ENCODE results near the gene CACNA1G. TPM values are rescaled to one million over a fixed set of nuclear protein-coding genes. Genes with fewer than 3 reads are reported as not detected.

The CACNA1G gene
- total RNA-seq, 2 donors from 2014 or later, result 0.84 to 1.1 TPM

DNA sequence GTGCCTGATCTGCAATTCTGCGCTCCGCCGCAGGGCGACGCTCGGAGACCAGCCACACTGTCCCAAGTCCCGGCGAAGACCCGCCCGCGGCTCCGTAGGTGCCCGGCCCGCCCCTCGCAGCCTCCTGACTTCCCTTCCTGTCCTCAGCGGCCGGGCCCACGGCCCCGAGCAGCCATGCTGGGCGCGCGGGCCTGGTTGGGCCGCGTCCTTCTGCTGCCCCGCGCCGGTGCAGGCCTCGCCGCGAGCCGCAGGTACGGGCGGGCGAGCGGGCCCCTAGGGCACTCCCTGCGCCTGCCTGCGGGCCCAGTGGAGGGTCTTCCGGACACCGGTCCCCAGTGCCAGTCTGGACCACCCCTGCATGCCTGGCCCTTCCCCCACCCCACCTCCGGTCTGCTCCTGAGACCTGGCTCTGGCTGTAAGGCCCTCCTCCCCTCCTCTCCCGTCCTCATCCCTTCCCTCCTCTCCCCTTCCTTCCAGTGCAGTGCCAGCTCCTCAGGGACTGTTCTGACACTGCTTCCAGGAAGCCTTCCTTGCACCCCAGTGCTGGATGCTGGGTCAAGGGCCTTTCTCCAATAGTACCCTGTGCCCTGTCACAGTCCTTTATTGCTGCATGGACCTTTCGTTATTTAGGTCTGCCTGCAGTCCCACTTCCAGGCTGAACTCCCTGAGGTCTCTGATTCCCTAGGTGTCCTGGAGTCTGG lies 13.3 kb upstream of the CACNA1G start, which contains the start of gene SPATA20:
Gene SPATA20 (plus strand): TSS at position 140 of the 701 bp plus-strand sequence. CDS start 35 bp downstream, at position 175.
- Mint-ChIP-seq H3K27ac (no peak within 1 kb of the TSS), H3K4me3 (peak within 1 kb of the TSS; percentile 59), H3K4me1 (peaks cover 8% of the 10 kb centered on the region), H3K9me3 (no peaks in the 10 kb centered on the region), H3K27me3 (ENCODE audit: insufficient read depth) (peaks cover 18% of the 10 kb centered on the region), H3K36me3 (ENCODE audit: low read depth) (no peaks in the 10 kb centered on the region)
- H3K9ac ChIP-seq (ENCODE audit: extremely low read depth, low read length, poor library complexity, severe bottlenecking), result peak within 1 kb of the TSS; percentile 35
- 3 to 5% methylated on average over 25 to 42 of the region's 42 CpGs for WGBS, 2 experiments (ENCODE audit: insufficient coverage in 1 of 2, insufficient read length in 1 of 2)
- no peak within 1 kb of the TSS for H3K27ac ChIP-seq (ENCODE audit: low read depth, low read length)
- H3K27me3 ChIP-seq (ENCODE audit: control insufficient read depth, insufficient read depth, low read length, poor library complexity, severe bottlenecking), result no peaks in the 10 kb centered on the region
- TF ChIP-seq CTCF (conservative IDR thresholded peaks at IDR 0.05), result peak; percentile 96
- H3K4me1 ChIP-seq (ENCODE audit: control insufficient read depth, insufficient read depth, low read length), result peaks cover 13% of the 10 kb centered on the region
- DNase-seq, result peak; percentile 98
- no peaks in the 10 kb centered on the region for H3K36me3 ChIP-seq (ENCODE audit: control insufficient read depth, insufficient read depth, low read length)
- no peaks in the 10 kb centered on the region for H3K9me3 ChIP-seq (ENCODE audit: control insufficient read depth, low read length)
- peak within 1 kb of the TSS; percentile 77 for H3K4me3 ChIP-seq (ENCODE audit: low read length)

GRCh38 chr17:50547736-50548083 lies 12.8 kb upstream of the CACNA1G start:
- WGBS, 2 experiments (ENCODE audit: insufficient coverage in 1 of 2, insufficient read length in 1 of 2), result 90 to 91% methylated on average over 2 to 5 of the region's 5 CpGs
- H3K9me3 ChIP-seq (ENCODE audit: control insufficient read depth, low read length), result no peaks in the 10 kb centered on the region
- no peak overlapping the region for H3K9ac ChIP-seq (ENCODE audit: extremely low read depth, low read length, poor library complexity, severe bottlenecking)
- H3K27ac Mint-ChIP-seq, result no peak overlapping the region
- H3K9me3 Mint-ChIP-seq, result no peaks in the 10 kb centered on the region
- peaks cover 4% of the 10 kb centered on the region for H3K4me1 Mint-ChIP-seq
- peak overlapping the region; percentile 59 for H3K4me3 Mint-ChIP-seq
- H3K4me3 ChIP-seq (ENCODE audit: low read length), result peak overlapping the region; percentile 77
- no peak overlapping the region for H3K27ac ChIP-seq (ENCODE audit: low read depth, low read length)
- H3K4me1 ChIP-seq (ENCODE audit: control insufficient read depth, insufficient read depth, low read length), result peaks cover 9% of the 10 kb centered on the region
- H3K36me3 Mint-ChIP-seq (ENCODE audit: low read depth), result no peaks in the 10 kb centered on the region
- no peak for TF ChIP-seq CTCF (conservative IDR thresholded peaks at IDR 0.05)
- H3K27me3 Mint-ChIP-seq (ENCODE audit: insufficient read depth), result peaks cover 18% of the 10 kb centered on the region
- H3K27me3 ChIP-seq (ENCODE audit: control insufficient read depth, insufficient read depth, low read length, poor library complexity, severe bottlenecking), result no peaks in the 10 kb centered on the region
- no peaks in the 10 kb centered on the region for H3K36me3 ChIP-seq (ENCODE audit: control insufficient read depth, insufficient read depth, low read length)
- no peak for DNase-seq

GRCh38 chr17:50548831-50549230 lies 11.7 kb upstream of the CACNA1G start:
- Histone ChIP-seq H3K36me3 (ENCODE audit: control insufficient read depth, insufficient read depth, low read length) (no peaks in the 10 kb centered on the region), H3K4me1 (ENCODE audit: control insufficient read depth, insufficient read depth, low read length) (peaks cover 6% of the 10 kb centered on the region), H3K9me3 (ENCODE audit: control insufficient read depth, low read length) (no peaks in the 10 kb centered on the region), H3K4me3 (ENCODE audit: low read length) (no peak overlapping the region), H3K27me3 (ENCODE audit: control insufficient read depth, insufficient read depth, low read length, poor library complexity, severe bottlenecking) (no peaks in the 10 kb centered on the region), H3K27ac (ENCODE audit: low read depth, low read length) (no peak overlapping the region), H3K9ac (ENCODE audit: extremely low read depth, low read length, poor library complexity, severe bottlenecking) (no peak overlapping the region)
- Mint-ChIP-seq H3K27ac (no peak overlapping the region), H3K4me1 (no peaks in the 10 kb centered on the region), H3K27me3 (ENCODE audit: insufficient read depth) (peaks cover 18% of the 10 kb centered on the region), H3K4me3 (no peak overlapping the region), H3K36me3 (ENCODE audit: low read depth) (no peaks in the 10 kb centered on the region), H3K9me3 (no peaks in the 10 kb centered on the region)
- 89 to 90% methylated on average over 12 to 18 of the region's 18 CpGs for WGBS, 2 experiments (ENCODE audit: insufficient coverage in 1 of 2, insufficient read length in 1 of 2)
- DNase-seq, result no peak
- no peak for TF ChIP-seq CTCF (conservative IDR thresholded peaks at IDR 0.05)

Measured in endodermal cell (in vitro differentiated cells).